ENCODE measurements around the gene PIBF1.

DNA sequence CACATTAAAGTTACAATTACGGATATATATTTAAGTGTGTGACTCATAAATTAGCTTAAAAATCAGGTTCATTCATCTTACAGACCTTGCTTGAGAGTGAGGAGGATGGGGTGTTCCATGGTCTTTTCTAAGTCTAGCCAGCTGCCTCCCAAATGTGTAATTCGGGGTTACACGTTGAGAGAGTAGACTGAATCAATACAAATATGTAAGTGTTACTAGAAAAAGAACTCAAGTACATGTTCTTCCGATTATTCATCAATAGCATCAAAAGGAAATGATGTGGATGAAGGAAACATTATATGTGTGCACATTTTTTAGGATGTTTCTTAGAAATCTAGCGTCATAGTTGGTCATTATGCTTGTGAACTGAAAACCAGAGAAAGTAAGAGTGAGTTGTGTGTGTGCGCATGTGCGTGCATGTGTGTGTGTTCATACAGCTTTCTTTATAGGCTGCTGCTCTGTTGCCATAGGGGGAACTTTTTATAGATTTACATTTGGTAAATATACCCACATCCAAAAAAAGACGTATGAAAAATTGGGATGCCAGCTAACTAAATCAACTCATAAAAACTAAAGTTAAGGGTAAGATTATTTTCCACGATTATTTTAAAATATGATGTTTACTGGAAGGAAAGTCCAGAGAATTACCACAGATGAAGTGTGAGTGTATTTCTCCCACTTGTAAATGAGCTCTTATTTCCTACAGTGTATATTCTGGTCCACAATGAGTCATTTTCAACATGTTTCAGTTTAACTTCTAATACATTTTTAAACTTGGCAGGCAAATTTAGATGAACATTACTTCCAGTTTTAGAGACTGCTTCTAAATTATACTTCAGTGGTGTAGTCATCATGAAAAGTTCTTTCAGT lies 82.4 kb downstream of the PIBF1 start:
- no peak for TF ChIP-seq RAD21 (IDR thresholded peaks at IDR 0.05; ENCODE audit: low read length)
- no peak for TF ChIP-seq CTCF (conservative IDR thresholded peaks at IDR 0.05; ENCODE audit: low read depth, low read length)
- TF ChIP-seq POLR2A (IDR thresholded peaks at IDR 0.05; ENCODE audit: low read depth, low read length): no peak
- no peak for TF ChIP-seq ELK1 (IDR thresholded peaks at IDR 0.05; ENCODE audit: borderline replicate concordance, low read depth, low read length)
- TF ChIP-seq CEBPB (IDR thresholded peaks at IDR 0.05; ENCODE audit: low read depth, low read length): no peak
- TF ChIP-seq MAFK (IDR thresholded peaks at IDR 0.05; ENCODE audit: low read depth, low read length): no peak
- no peak for TF ChIP-seq BHLHE40 (IDR thresholded peaks at IDR 0.05; ENCODE audit: low read depth, low read length)
- TF ChIP-seq MXI1 (IDR thresholded peaks at IDR 0.05; ENCODE audit: borderline replicate concordance, low read depth, low read length): no peak
- TF ChIP-seq SMC3 (IDR thresholded peaks at IDR 0.05; ENCODE audit: low read depth, low read length): no peak
- TF ChIP-seq RCOR1 (IDR thresholded peaks at IDR 0.05; ENCODE audit: insufficient replicate concordance, low read length): no peak
- no peak for TF ChIP-seq USF2 (IDR thresholded peaks at IDR 0.05; ENCODE audit: low read depth, low read length)
- TF ChIP-seq FOS (IDR thresholded peaks at IDR 0.05; ENCODE audit: low read depth, low read length): no peak
- TF ChIP-seq CHD1 (IDR thresholded peaks at IDR 0.05; ENCODE audit: low read depth, low read length): no peak

Measured in IMR-90 (cell line).